Neural progenitor cell (in vitro differentiated cells): ENCODE data around the gene NFIX. TPM values are rescaled to one million over a fixed set of nuclear protein-coding genes. Genes with fewer than 3 reads are reported as not detected.

Experiments
- DNase-seq: peaks from one replicate; pipeline ENCODE4 v3.0.0-alpha.2; 2016; ENCODE audit warnings: low spot score
- H2AFZ ChIP-seq: fragments of 200-600 bp; sonication (generic); replicated peaks from 2 replicates; pipeline ENCODE4 v1.6.1; 2016; ENCODE audit warnings: antibody characterized with exemption
- H3F3A ChIP-seq: fragments of 200-600 bp; sonication (generic); 2 replicates; pipeline ENCODE4 v1.6.1; 2016; ENCODE audit warnings: antibody characterized with exemption, low read depth
- H3K27ac ChIP-seq: fragments of 200-600 bp; sonication (generic); 2 replicates; pipeline ENCODE4 v1.5.1; 2016; ENCODE audit warnings: mild to moderate bottlenecking
- H3K27me3 ChIP-seq: fragments of 200-600 bp; sonication (generic); 2 replicates; pipeline ENCODE4 v1.6.1; 2016; ENCODE audit warnings: mild to moderate bottlenecking, moderate library complexity
- H3K36me3 ChIP-seq: fragments of 200-600 bp; sonication (generic); 2 replicates; pipeline ENCODE4 v1.5.1; 2016
- H3K4me1 ChIP-seq: fragments of 200-600 bp; sonication (generic); 2 replicates; pipeline ENCODE4 v1.6.1; 2016; ENCODE audit warnings: mixed run types
- H3K4me2 ChIP-seq: fragments of 200-600 bp; sonication (generic); 2 replicates; pipeline ENCODE4 v1.6.1; 2016
- H3K4me3 ChIP-seq: fragments of 200-600 bp; sonication (generic); 2 replicates; pipeline ENCODE4 v1.5.1; 2016
- H3K79me2 ChIP-seq: fragments of 200-600 bp; sonication (generic); 2 replicates; pipeline ENCODE4 v1.6.1; 2016; ENCODE audit warnings: low read depth
- H3K9ac ChIP-seq: fragments of 200-600 bp; sonication (generic); 2 replicates; pipeline ENCODE4 v1.6.1; 2016
- H3K9me3 ChIP-seq: fragments of 200-600 bp; sonication (generic); 2 replicates; pipeline ENCODE4 v1.5.1; 2016; ENCODE audit warnings: low read depth
- H4K20me1 ChIP-seq: fragments of 200-600 bp; sonication (generic); 2 replicates; pipeline ENCODE4 v1.6.1; 2016; ENCODE audit warnings: low read depth
- H3K27ac Mint-ChIP-seq: 3 replicates; pipeline ENCODE4 v1.8.0; 2021; ENCODE audit warnings: mixed read lengths
- H3K27me3 Mint-ChIP-seq: 2 replicates; pipeline ENCODE4 v1.8.0; 2022; ENCODE audit warnings: low read depth, mild to moderate bottlenecking, inconsistent platforms, moderate library complexity, mixed read lengths; ENCODE audit not compliant: insufficient read depth
- H3K36me3 Mint-ChIP-seq: 3 replicates; pipeline ENCODE4 v1.8.0; 2021; ENCODE audit warnings: mixed read lengths
- H3K4me1 Mint-ChIP-seq: 3 replicates; pipeline ENCODE4 v1.8.0; 2021; ENCODE audit warnings: mixed read lengths
- H3K4me3 Mint-ChIP-seq: 3 replicates; pipeline ENCODE4 v1.8.0; 2021; ENCODE audit warnings: mild to moderate bottlenecking, moderate library complexity, mixed read lengths
- H3K9me3 Mint-ChIP-seq: 3 replicates; pipeline ENCODE4 v1.8.0; 2020; ENCODE audit warnings: mixed read lengths
- CTCF ChIP-seq: fragments of 200-600 bp; sonication (generic); IDR thresholded peaks from 2 replicates; pipeline ENCODE4 v1.5.1; 2017; ENCODE audit warnings: antibody characterized with exemption, mild to moderate bottlenecking
- EZH2 ChIP-seq: fragments of 200-600 bp; sonication (generic); IDR thresholded peaks from 2 replicates; pipeline ENCODE4 v1.6.1; 2017; ENCODE audit warnings: antibody characterized with exemption, mild to moderate bottlenecking, moderate library complexity
- EZH2phosphoT487 ChIP-seq: fragments of 200-600 bp; sonication (generic); IDR thresholded peaks from 2 replicates; pipeline ENCODE4 v1.6.1; 2017; ENCODE audit warnings: antibody characterized with exemption
- total RNA-seq: library from RNA; depleted of rRNA; stranded (reverse); fragments of >200 nt; gene quantifications from 2 replicates; pipeline ENCODE4 v1.2.3, GENCODE V29; 2015; ENCODE audit warnings: low replicate concordance

NFIX gene
- total RNA-seq, 1 donor from 2014 or later, result 0.06 TPM

DNA sequence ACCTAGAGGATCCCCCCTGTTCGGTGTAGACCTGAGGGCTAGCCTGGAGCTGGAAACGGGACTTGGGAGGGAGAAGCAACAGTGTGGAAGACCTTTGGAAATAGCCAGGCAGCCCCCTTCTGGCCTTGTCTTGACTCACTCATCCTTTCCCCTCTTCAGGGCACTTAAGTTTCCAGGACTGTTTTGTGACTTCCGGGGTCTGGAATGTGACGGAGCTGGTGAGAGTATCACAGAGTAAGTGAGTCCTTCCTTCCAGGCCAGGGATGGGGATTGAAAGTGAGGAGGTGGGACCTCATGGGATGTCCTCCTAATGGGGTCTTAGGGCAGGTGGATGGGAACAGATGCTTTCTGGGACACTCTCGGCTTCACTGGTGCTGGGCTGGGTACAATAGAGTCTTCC lies 78.0 kb downstream of the NFIX start:
- Histone ChIP-seq H3K27ac (no peak overlapping the region), H3K4me1 (peaks cover 30% of the 10 kb centered on the region), H4K20me1 (no peaks in the 10 kb centered on the region), H2AFZ (no peak overlapping the region), H3K27me3 (peaks cover 22% of the 10 kb centered on the region), H3F3A (no peaks in the 10 kb centered on the region), H3K4me2 (no peak overlapping the region), H3K9me3 (no peaks in the 10 kb centered on the region), H3K36me3 (no peaks in the 10 kb centered on the region), H3K4me3 (no peak overlapping the region), H3K79me2 (no peaks in the 10 kb centered on the region), H3K9ac (no peak overlapping the region)
- peaks cover 16% of the 10 kb centered on the region for H3K4me1 Mint-ChIP-seq
- peaks cover 48% of the 10 kb centered on the region for H3K27me3 Mint-ChIP-seq
- H3K4me3 Mint-ChIP-seq, result no peak overlapping the region
- no peaks in the 10 kb centered on the region for H3K36me3 Mint-ChIP-seq
- H3K27ac Mint-ChIP-seq, result no peak overlapping the region
- no peaks in the 10 kb centered on the region for H3K9me3 Mint-ChIP-seq
- no peak for DNase-seq
- TF ChIP-seq EZH2phosphoT487 (no peak), EZH2 (no peak), CTCF (no peak)

DNA sequence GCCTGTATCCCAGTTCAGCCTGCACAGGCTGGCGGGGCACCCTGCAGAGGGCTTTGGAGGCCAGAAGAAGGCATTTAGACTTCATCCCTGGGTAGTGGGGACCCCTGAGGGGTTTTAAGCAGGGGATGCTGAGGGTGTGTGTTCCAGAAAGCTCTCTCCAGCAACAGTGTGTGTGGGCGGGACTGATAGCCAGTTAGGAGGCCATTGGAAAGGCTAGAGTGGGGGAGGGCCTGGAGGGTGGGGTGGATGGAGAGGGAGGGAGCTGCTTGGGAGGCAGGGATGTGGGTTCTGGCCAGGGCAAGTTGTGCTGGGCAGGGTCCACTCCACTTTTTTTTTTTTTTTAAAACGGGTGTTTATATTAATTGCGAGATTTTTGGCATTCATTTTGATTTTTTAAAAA lies 79.1 kb downstream of the NFIX start:
- peaks cover 38% of the 10 kb centered on the region for H3K4me1 ChIP-seq
- no peaks in the 10 kb centered on the region for H3K36me3 Mint-ChIP-seq
- no peak overlapping the region for H2AFZ ChIP-seq
- no peak overlapping the region for H3K27ac ChIP-seq
- H4K20me1 ChIP-seq, result no peaks in the 10 kb centered on the region
- TF ChIP-seq CTCF (no peak), EZH2 (no peak), EZH2phosphoT487 (no peak)
- no peaks in the 10 kb centered on the region for H3K9me3 ChIP-seq
- no peaks in the 10 kb centered on the region for H3K9me3 Mint-ChIP-seq
- DNase-seq, result no peak
- H3K9ac ChIP-seq, result no peak overlapping the region
- H3K27ac Mint-ChIP-seq, result no peak overlapping the region
- no peaks in the 10 kb centered on the region for H3K79me2 ChIP-seq
- H3K27me3 ChIP-seq, result peaks cover 14% of the 10 kb centered on the region
- no peak overlapping the region for H3K4me3 Mint-ChIP-seq
- H3K4me3 ChIP-seq, result no peak overlapping the region
- H3K4me1 Mint-ChIP-seq, result peaks cover 17% of the 10 kb centered on the region
- H3K4me2 ChIP-seq, result no peak overlapping the region
- H3F3A ChIP-seq, result no peaks in the 10 kb centered on the region
- no peaks in the 10 kb centered on the region for H3K36me3 ChIP-seq
- peaks cover 47% of the 10 kb centered on the region for H3K27me3 Mint-ChIP-seq

DNA sequence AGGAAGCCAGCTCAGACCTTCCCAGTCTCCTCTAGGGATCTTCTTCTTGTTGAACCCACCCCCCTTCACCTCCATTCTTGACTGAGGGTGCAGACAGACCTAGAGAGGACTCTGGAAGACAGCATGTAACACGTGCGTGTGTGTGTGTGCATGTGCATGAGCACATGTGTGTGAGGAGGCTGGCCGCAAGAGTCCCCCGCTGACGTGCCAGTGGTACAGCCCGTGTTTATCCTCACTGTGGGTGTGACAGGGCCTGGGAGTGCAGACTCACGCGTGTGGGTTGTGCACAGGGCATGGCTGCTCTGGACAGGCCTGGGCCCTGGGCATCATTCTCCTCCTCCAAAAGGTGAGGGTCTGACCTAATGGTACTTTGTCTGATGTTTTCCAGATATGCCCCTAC lies 81.0 kb downstream of the NFIX start:
- H3K4me1 ChIP-seq, result peaks cover 32% of the 10 kb centered on the region
- no peaks in the 10 kb centered on the region for H3K9me3 ChIP-seq
- no peaks in the 10 kb centered on the region for H3F3A ChIP-seq
- TF ChIP-seq EZH2phosphoT487, result no peak
- TF ChIP-seq EZH2, result no peak
- TF ChIP-seq CTCF, result no peak
- H3K4me2 ChIP-seq, result no peak overlapping the region
- no peak overlapping the region for H3K27ac ChIP-seq
- Mint-ChIP-seq H3K4me1 (peaks cover 19% of the 10 kb centered on the region), H3K27me3 (peaks cover 40% of the 10 kb centered on the region), H3K4me3 (no peak overlapping the region), H3K36me3 (no peaks in the 10 kb centered on the region), H3K9me3 (no peaks in the 10 kb centered on the region), H3K27ac (no peak overlapping the region)
- DNase-seq, result no peak
- no peak overlapping the region for H3K9ac ChIP-seq
- H2AFZ ChIP-seq, result no peak overlapping the region
- H4K20me1 ChIP-seq, result no peaks in the 10 kb centered on the region
- no peaks in the 10 kb centered on the region for H3K36me3 ChIP-seq
- H3K4me3 ChIP-seq, result no peak overlapping the region
- peaks cover 14% of the 10 kb centered on the region for H3K27me3 ChIP-seq
- no peaks in the 10 kb centered on the region for H3K79me2 ChIP-seq
